Esophagus muscularis mucosa (tissue), 4 donors: ENCODE data around the gene PEX14. TPM values are rescaled to one million over a fixed set of nuclear protein-coding genes. Genes with fewer than 3 reads are reported as not detected.
A peak's percentile ranks its signal among the peaks of the same experiment; 100 is the strongest.

Experiments used
- DNase-seq: peaks from one replicate; pipeline ENCODE4 v3.0.0-alpha.2; 2017; ENCODE audit errors: extremely low spot score
- H3K27ac ChIP-seq, 4 donors: fragments of 200-600 bp; sonication (generic); replicated peaks in 1 of 4; 1 replicate in 3 of 4; 2 replicates in 1 of 4; pipeline ENCODE4 v1.5.1; 2016 to 2019; ENCODE audit warnings: mild to moderate bottlenecking in 1 of 4
- H3K27me3 ChIP-seq, 4 donors: fragments of 200-600 bp; sonication (generic); one replicate each; pipeline versions ENCODE4 v1.5.1 to v1.6.0; 2016 to 2019
- H3K36me3 ChIP-seq, 4 donors: fragments of 200-600 bp; sonication (generic); one replicate each; pipeline ENCODE4 v1.5.1; 2016 to 2019
- H3K4me1 ChIP-seq, 4 donors: fragments of 200-600 bp; sonication (generic); one replicate each; pipeline ENCODE4 v1.5.1; 2016 to 2019
- H3K4me3 ChIP-seq, 4 donors: fragments of 200-600 bp; sonication (generic); 1 replicate in 2 of 4; 2 replicates in 2 of 4; pipeline ENCODE4 v1.5.1; 2016 to 2019; ENCODE audit warnings: mild to moderate bottlenecking in 4 of 4, moderate library complexity in 1 of 4
- H3K9me3 ChIP-seq, 4 donors: fragments of 200-600 bp; sonication (generic); 1 replicate in 3 of 4; 2 replicates in 1 of 4; pipeline ENCODE4 v1.5.1; 2016 to 2019
- EP300 ChIP-seq: sonication (generic); formaldehyde crosslinking; IDR thresholded peaks from one replicate; pipeline ENCODE4 v1.6.1; 2017; ENCODE audit warnings: antibody characterized with exemption
- POLR2A ChIP-seq: fragments of 450-650 bp; IDR thresholded peaks from one replicate; pipeline ENCODE4 v1.6.1; 2017; ENCODE audit warnings: antibody characterized with exemption, moderate library complexity, mild to moderate bottlenecking, low read depth
- POLR2AphosphoS5 ChIP-seq, 2 donors: sonication (generic); formaldehyde crosslinking; IDR thresholded peaks; one replicate each; pipeline ENCODE4 v1.6.1; 2017; ENCODE audit warnings: antibody characterized with exemption in 2 of 2
- WGBS: methylation state at CpG from one replicate; pipeline ENCODE4 v1.1.5; 2018; 5-methylcytosine and 5-hydroxymethylcytosine counted together
- intact Hi-C: fragments of 100-400 bp; cut with DNase I; formaldehyde crosslinking; loops from one replicate; pipeline ENCODE4 v1.15.1; 2023
- total RNA-seq, 4 donors: library from RNA; depleted of rRNA; stranded (reverse); fragments of >200 nt; gene quantifications; one replicate each; pipeline versions ENCODE4 v1.1.0 to v1.2.1, GENCODE V29; 2016
- TF ChIP-seq, protein P1 (sequence below), 3 experiments: fragments of 200-600 bp in 2 of 3; fragments of 450-650 bp in 1 of 3; sonication (generic) in 2 of 3; IDR thresholded peaks; one replicate each; pipeline ENCODE4 v1.5.1; 2017 to 2019; ENCODE audit warnings: antibody characterized with exemption in 3 of 3, mild to moderate bottlenecking in 2 of 3, moderate library complexity in 1 of 3

Gene PEX14
- total RNA-seq, 4 donors from 2014 or later: 16.2 to 24.2 (median 20.1) TPM

DNA sequence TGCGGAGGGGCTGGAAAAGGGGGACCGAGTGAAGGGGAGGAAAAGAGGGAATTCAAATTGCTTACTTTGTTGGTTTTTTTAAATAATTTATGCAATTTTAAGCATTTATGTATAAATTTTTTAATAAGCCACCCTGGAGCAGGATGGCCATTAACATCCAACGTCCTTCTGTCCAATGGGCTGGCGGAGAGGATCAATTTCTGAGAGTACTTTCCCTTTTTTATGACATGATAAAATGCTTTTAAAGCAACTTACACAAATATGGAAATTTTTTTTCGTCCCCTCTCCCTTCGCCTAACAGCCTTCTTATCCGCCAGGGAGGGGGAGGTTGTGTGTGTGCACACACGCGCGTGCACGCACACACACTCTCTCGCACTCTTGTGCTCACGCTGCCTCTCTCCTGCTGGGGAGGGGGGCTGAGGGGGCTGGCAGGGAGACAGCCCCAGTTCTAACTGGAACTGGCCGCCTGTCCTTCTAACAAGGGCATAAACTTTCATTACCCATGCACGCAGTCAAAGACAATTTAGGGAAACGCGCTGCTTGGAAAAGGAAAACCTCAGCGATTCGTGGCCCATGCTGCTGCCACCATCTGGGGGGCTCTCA lies 198.5 kb downstream of the PEX14 start:
- peaks cover 79 to 100% (median 100%) of the 10 kb centered on the region in 4 donors for H3K4me1 ChIP-seq
- no peaks in the 10 kb centered on the region for H3K36me3 ChIP-seq
- intact Hi-C loops: no loop called here
- TF ChIP-seq POLR2AphosphoS5 (IDR thresholded peaks at IDR 0.05): no peak
- no peak for TF ChIP-seq EP300
- TF ChIP-seq, protein P1, sequence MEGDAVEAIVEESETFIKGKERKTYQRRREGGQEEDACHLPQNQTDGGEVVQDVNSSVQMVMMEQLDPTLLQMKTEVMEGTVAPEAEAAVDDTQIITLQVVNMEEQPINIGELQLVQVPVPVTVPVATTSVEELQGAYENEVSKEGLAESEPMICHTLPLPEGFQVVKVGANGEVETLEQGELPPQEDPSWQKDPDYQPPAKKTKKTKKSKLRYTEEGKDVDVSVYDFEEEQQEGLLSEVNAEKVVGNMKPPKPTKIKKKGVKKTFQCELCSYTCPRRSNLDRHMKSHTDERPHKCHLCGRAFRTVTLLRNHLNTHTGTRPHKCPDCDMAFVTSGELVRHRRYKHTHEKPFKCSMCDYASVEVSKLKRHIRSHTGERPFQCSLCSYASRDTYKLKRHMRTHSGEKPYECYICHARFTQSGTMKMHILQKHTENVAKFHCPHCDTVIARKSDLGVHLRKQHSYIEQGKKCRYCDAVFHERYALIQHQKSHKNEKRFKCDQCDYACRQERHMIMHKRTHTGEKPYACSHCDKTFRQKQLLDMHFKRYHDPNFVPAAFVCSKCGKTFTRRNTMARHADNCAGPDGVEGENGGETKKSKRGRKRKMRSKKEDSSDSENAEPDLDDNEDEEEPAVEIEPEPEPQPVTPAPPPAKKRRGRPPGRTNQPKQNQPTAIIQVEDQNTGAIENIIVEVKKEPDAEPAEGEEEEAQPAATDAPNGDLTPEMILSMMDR (IDR thresholded peaks at IDR 0.05): no peak
- TF ChIP-seq POLR2A: no peak
- no peaks in the 10 kb centered on the region for H3K9me3 ChIP-seq
- 71% methylated on average over 19 of the region's 19 CpGs for WGBS
- no peak for DNase-seq
- H3K4me3 ChIP-seq: no peak overlapping the region
- peak overlapping the region; percentile 86 to 96 (median 91) for H3K27ac ChIP-seq
- H3K27me3 ChIP-seq: no peaks in the 10 kb centered on the region

DNA sequence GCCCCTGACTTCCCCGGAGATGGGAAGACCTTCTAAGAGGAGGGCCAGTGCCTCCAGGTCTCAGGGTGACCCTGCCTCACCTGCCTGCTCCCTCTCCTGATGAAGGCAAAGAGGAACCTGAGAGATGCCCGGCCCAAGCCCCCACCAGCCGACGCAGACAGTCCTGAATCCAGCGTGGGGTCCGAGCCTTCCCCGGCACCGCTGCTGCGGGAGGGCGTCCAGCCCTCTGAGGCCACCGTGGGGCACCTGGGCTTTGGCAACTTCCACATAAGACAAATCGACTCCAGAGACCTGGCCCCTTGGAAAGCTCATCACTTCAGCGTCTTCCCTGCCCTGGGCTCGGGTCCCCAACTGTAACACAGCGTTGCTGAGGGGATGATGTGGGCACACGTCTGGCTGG lies 199.5 kb downstream of the PEX14 start:
- intact Hi-C loops: no loop called here
- WGBS: 93% methylated on average over 3 of the region's 16 CpGs

DNA sequence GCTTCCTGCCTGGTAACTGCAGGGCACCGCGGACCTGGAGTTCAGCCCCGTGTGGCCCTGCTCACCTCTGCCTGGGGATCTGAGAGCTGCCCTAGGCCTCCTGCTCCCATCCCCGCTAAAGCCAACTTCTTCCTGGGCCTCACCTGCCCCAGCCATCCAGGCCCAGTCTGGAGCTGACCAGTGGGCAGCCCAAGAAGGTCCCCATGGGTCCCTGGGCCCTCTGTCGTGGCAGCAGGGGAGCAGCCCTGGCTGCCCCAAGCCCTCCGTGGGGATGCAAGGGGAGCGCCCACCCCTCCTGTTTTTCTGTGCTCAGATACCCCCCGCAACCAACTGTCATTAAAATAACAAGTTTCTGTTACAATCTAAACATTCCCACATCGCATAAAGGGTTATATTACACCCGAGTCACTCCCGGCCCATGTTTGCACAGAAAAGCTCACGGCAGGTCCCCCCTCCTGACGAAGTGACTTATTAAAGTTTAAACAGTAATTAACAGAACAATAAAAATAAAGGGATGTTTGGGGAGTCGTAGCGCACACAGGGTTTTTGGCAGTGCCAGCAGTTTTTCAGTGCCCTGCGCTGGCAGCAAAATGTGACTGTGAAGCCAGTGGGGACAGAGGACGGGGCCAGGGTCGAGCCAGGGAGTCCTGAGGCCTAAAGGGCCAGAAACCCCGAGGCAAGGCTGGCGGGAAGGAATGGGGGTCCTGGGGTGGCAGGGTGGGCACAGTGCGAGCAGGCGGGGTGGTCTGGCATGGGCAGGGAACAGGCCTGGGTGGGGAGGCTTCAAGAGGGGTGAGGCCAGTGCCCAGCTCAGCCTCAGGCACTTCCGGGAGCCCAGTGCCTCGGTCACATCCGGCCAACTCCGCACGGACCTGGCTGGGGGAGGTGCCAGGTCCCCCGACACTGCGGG lies 200.2 kb downstream of the PEX14 start:
- H3K4me3 ChIP-seq: no peak overlapping the region
- no peaks in the 10 kb centered on the region for H3K9me3 ChIP-seq
- no peaks in the 10 kb centered on the region for H3K36me3 ChIP-seq
- H3K27me3 ChIP-seq: no peaks in the 10 kb centered on the region
- intact Hi-C loops: loop anchor here (5.0 kb wide), 1 partner anchor 122 kb away; the partner anchor contains the start of gene CASZ1
- 73% methylated on average over 24 of the region's 29 CpGs for WGBS
- peak overlapping the region; percentile 75 to 96 (median 90) for H3K27ac ChIP-seq
- TF ChIP-seq POLR2AphosphoS5 (IDR thresholded peaks at IDR 0.05) (no peak), POLR2A (no peak), EP300 (no peak)
- TF ChIP-seq, protein P1 (IDR thresholded peaks at IDR 0.05): no peak
- DNase-seq: no peak
- peaks cover 81 to 100% (median 100%) of the 10 kb centered on the region in 4 donors for H3K4me1 ChIP-seq

More for the DNA sequence above, 199.5 kb downstream of the PEX14 start:
- Histone ChIP-seq H3K27me3 (no peaks in the 10 kb centered on the region), H3K4me1 (peaks cover 79 to 100% (median 100%) of the 10 kb centered on the region in 4 donors), H3K9me3 (no peaks in the 10 kb centered on the region), H3K36me3 (no peaks in the 10 kb centered on the region), H3K27ac (peak overlapping the region; percentile 75 to 96 (median 90)), H3K4me3 (no peak overlapping the region)
- TF ChIP-seq EP300 (no peak), POLR2A (no peak), POLR2AphosphoS5 (IDR thresholded peaks at IDR 0.05) (no peak)
- TF ChIP-seq, protein P1 (IDR thresholded peaks at IDR 0.05): no peak
- no peak for DNase-seq

DNA sequence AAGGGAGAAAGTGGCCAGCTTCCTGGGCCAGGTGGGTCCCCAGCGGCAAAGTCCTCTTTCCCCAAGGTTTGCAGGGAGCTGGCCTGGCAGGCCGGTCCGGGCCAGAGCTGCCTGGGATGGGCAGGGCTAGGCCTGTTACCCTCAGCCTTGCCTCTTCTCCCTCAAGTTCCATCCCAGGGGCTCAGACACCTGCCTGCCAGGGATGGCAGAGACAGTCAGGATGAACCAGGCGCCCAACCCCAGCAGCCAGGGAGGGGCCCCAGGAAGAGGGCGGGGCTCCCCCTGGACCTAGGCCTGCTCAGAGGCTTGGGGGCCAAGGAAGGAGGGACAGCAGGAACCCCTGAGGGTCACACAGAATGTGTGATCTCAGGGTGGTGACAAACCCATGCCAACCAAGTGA lies 201.1 kb downstream of the PEX14 start:
- H3K27me3 ChIP-seq: no peaks in the 10 kb centered on the region
- H3K36me3 ChIP-seq: no peaks in the 10 kb centered on the region
- H3K9me3 ChIP-seq: no peaks in the 10 kb centered on the region
- H3K4me1 ChIP-seq: peaks cover 85 to 100% (median 100%) of the 10 kb centered on the region in 4 donors
- TF ChIP-seq EP300 (no peak), POLR2A (no peak), POLR2AphosphoS5 (IDR thresholded peaks at IDR 0.05) (no peak)
- TF ChIP-seq, protein P1 (IDR thresholded peaks at IDR 0.05): no peak
- H3K27ac ChIP-seq: peak overlapping the region; percentile 75 to 96 (median 90)
- 73% methylated on average over 3 of the region's 5 CpGs for WGBS
- intact Hi-C loops: loop anchor here (5.0 kb wide), 1 partner anchor 121 kb away; the partner anchor contains the start of gene CASZ1
- no peak overlapping the region for H3K4me3 ChIP-seq
- DNase-seq: no peak
